Measurements from ENCODE around the gene EXOC6B. TPM values are rescaled to one million over a fixed set of nuclear protein-coding genes. Genes with fewer than 3 reads are reported as not detected.

The EXOC6B gene
- total RNA-seq, 2 donors from 2014 or later, result 51.3 to 68.9 TPM

DNA sequence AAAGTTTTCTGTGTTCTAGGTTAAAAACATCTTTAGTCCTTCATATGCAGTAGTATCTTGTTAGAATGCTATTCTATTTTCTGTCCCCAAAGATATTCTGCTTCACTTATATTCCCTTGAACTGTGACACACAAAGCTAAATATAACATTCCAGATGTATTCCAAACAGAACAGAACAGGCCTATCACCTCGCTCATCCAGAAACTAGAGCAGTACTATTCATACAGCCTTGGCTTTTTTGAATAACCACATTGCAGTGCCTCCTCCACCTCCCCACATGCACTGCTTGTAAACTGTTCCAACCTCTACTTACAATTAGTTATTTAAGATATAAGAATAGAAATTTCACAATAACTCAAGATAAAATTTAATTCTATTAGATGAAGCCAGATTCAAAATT lies 196.8 kb downstream of the EXOC6B start:
- H3K9me3 Mint-ChIP-seq, result no peaks in the 10 kb centered on the region
- no peak overlapping the region for H3K9ac ChIP-seq (ENCODE audit: extremely low read depth, low read length, poor library complexity, severe bottlenecking)
- peaks cover 4% of the 10 kb centered on the region for H3K36me3 Mint-ChIP-seq (ENCODE audit: low read depth)
- no peaks in the 10 kb centered on the region for H3K36me3 ChIP-seq (ENCODE audit: control insufficient read depth, insufficient read depth, low read length)
- peaks cover 2% of the 10 kb centered on the region for H3K4me1 Mint-ChIP-seq
- H3K4me3 ChIP-seq (ENCODE audit: low read length), result no peak overlapping the region
- H3K27me3 Mint-ChIP-seq (ENCODE audit: insufficient read depth), result no peaks in the 10 kb centered on the region
- H3K27ac Mint-ChIP-seq, result no peak overlapping the region
- H3K27ac ChIP-seq (ENCODE audit: low read depth, low read length), result no peak overlapping the region
- no peak overlapping the region for H3K4me3 Mint-ChIP-seq
- TF ChIP-seq, protein P1, sequence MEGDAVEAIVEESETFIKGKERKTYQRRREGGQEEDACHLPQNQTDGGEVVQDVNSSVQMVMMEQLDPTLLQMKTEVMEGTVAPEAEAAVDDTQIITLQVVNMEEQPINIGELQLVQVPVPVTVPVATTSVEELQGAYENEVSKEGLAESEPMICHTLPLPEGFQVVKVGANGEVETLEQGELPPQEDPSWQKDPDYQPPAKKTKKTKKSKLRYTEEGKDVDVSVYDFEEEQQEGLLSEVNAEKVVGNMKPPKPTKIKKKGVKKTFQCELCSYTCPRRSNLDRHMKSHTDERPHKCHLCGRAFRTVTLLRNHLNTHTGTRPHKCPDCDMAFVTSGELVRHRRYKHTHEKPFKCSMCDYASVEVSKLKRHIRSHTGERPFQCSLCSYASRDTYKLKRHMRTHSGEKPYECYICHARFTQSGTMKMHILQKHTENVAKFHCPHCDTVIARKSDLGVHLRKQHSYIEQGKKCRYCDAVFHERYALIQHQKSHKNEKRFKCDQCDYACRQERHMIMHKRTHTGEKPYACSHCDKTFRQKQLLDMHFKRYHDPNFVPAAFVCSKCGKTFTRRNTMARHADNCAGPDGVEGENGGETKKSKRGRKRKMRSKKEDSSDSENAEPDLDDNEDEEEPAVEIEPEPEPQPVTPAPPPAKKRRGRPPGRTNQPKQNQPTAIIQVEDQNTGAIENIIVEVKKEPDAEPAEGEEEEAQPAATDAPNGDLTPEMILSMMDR (conservative IDR thresholded peaks at IDR 0.05), result no peak
- 97% methylated on average over 1 of the region's 1 CpG; no CpG with 5 or more reads in 1 of the 2 experiments for WGBS, 2 experiments (ENCODE audit: insufficient coverage in 1 of 2, insufficient read length in 1 of 2)
- no peak for DNase-seq
- H3K4me1 ChIP-seq (ENCODE audit: control insufficient read depth, insufficient read depth, low read length), result no peaks in the 10 kb centered on the region
- H3K27me3 ChIP-seq (ENCODE audit: control insufficient read depth, insufficient read depth, low read length, poor library complexity, severe bottlenecking), result no peaks in the 10 kb centered on the region
- H3K9me3 ChIP-seq (ENCODE audit: control insufficient read depth, low read length), result no peaks in the 10 kb centered on the region

DNA sequence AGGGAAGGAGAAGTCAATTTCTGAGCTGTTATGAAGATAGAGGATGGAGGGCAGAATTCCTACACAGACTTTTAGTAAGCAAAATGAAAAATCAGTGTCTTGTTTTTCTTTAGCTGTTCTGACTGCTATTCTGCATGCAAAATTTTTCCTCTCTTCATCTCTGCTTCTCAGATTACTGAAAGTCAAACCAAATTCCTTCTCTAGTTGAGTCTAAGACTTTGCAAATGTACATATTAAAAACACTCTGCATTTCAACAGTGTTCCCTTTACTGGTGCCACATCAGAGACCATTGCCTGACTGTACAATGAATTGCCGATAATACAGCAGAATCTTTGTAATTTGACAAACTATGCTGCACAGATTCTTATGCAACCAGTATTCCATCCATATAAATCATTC lies 198.8 kb downstream of the EXOC6B start:
- H3K27ac ChIP-seq (ENCODE audit: low read depth, low read length), result no peak overlapping the region
- Mint-ChIP-seq H3K36me3 (ENCODE audit: low read depth) (no peaks in the 10 kb centered on the region), H3K27me3 (ENCODE audit: insufficient read depth) (no peaks in the 10 kb centered on the region), H3K4me1 (peaks cover 2% of the 10 kb centered on the region), H3K4me3 (no peak overlapping the region), H3K27ac (no peak overlapping the region), H3K9me3 (no peaks in the 10 kb centered on the region)
- TF ChIP-seq, protein P1 (conservative IDR thresholded peaks at IDR 0.05), result no peak
- WGBS, 2 experiments (ENCODE audit: insufficient coverage in 1 of 2, insufficient read length in 1 of 2), result 95% methylated on average over 1 of the region's 1 CpG; no CpG with 5 or more reads in 1 of the 2 experiments
- no peak overlapping the region for H3K9ac ChIP-seq (ENCODE audit: extremely low read depth, low read length, poor library complexity, severe bottlenecking)
- no peaks in the 10 kb centered on the region for H3K4me1 ChIP-seq (ENCODE audit: control insufficient read depth, insufficient read depth, low read length)
- H3K4me3 ChIP-seq (ENCODE audit: low read length), result no peak overlapping the region
- H3K27me3 ChIP-seq (ENCODE audit: control insufficient read depth, insufficient read depth, low read length, poor library complexity, severe bottlenecking), result no peaks in the 10 kb centered on the region
- no peaks in the 10 kb centered on the region for H3K36me3 ChIP-seq (ENCODE audit: control insufficient read depth, insufficient read depth, low read length)
- no peaks in the 10 kb centered on the region for H3K9me3 ChIP-seq (ENCODE audit: control insufficient read depth, low read length)
- DNase-seq, result no peak

DNA sequence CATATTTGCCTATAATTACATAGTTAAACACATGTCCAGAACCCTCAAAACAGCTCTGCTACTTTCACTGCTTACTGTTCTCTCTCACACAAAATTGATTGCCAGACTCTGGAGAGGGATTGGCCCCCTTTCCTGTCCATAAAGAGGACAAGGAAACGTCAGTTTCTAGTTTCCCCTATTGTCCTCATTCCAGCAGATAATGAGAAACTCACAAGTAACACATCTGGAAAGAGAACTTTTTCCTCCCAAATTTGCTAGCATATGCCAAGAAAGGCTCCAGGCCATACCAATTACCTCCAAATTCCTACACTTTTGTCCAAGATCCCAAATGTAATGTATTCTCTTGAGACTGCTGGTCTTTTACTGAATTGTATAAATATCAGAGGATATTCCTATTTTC lies 200.5 kb downstream of the EXOC6B start:
- no peak overlapping the region for H3K27ac ChIP-seq (ENCODE audit: low read depth, low read length)
- Mint-ChIP-seq H3K9me3 (no peaks in the 10 kb centered on the region), H3K4me1 (peaks cover 1% of the 10 kb centered on the region), H3K27ac (no peak overlapping the region), H3K4me3 (no peak overlapping the region), H3K36me3 (ENCODE audit: low read depth) (no peaks in the 10 kb centered on the region), H3K27me3 (ENCODE audit: insufficient read depth) (no peaks in the 10 kb centered on the region)
- no peaks in the 10 kb centered on the region for H3K4me1 ChIP-seq (ENCODE audit: control insufficient read depth, insufficient read depth, low read length)
- TF ChIP-seq, protein P1 (conservative IDR thresholded peaks at IDR 0.05), result no peak
- H3K36me3 ChIP-seq (ENCODE audit: control insufficient read depth, insufficient read depth, low read length), result no peaks in the 10 kb centered on the region
- H3K9me3 ChIP-seq (ENCODE audit: control insufficient read depth, low read length), result no peaks in the 10 kb centered on the region
- 50 to 89% methylated on average over 1 of the region's 1 CpG for WGBS, 2 experiments (ENCODE audit: insufficient coverage in 1 of 2, insufficient read length in 1 of 2)
- H3K9ac ChIP-seq (ENCODE audit: extremely low read depth, low read length, poor library complexity, severe bottlenecking), result no peak overlapping the region
- H3K27me3 ChIP-seq (ENCODE audit: control insufficient read depth, insufficient read depth, low read length, poor library complexity, severe bottlenecking), result no peaks in the 10 kb centered on the region
- no peak for DNase-seq
- H3K4me3 ChIP-seq (ENCODE audit: low read length), result no peak overlapping the region
